Cardiac muscle cell (in vitro differentiated cells and primary cell): ENCODE results near the gene PPHLN1. TPM values are rescaled to one million over a fixed set of nuclear protein-coding genes. Genes with fewer than 3 reads are reported as not detected.

Experiments
- DNase-seq, 2 donors: peaks; one replicate each; pipeline versions ENCODE4 v3.0.0 to v3.0.0-alpha.2; 2010 to 2017; ENCODE audit warnings: low read depth in 1 of 2, low spot score in 1 of 2
- H3K27ac ChIP-seq: fragments of 200-600 bp; sonication (generic); 2 replicates; pipeline ENCODE4 v1.5.1; 2016
- H3K27me3 ChIP-seq: fragments of 200-600 bp; sonication (generic); 2 replicates; pipeline ENCODE4 v1.6.0; 2016; ENCODE audit warnings: control low read depth
- H3K36me3 ChIP-seq: fragments of 200-600 bp; sonication (generic); 2 replicates; pipeline ENCODE4 v1.5.1; 2016; ENCODE audit warnings: control low read depth
- H3K4me1 ChIP-seq: fragments of 200-600 bp; sonication (generic); 2 replicates; pipeline ENCODE4 v1.8.1; 2017; ENCODE audit warnings: low read depth, mild to moderate bottlenecking, mixed run types
- H3K4me3 ChIP-seq: fragments of 200-600 bp; sonication (generic); 2 replicates; pipeline ENCODE4 v1.5.1; 2016; ENCODE audit warnings: mild to moderate bottlenecking
- H3K9me3 ChIP-seq: fragments of 200-600 bp; sonication (generic); 2 replicates; pipeline ENCODE4 v1.5.1; 2017; ENCODE audit warnings: low read depth, mild to moderate bottlenecking, control low read depth
- polyA plus RNA-seq: library from polyadenylated mRNA; unstranded; fragments of >200 nt; fragmentation: Nextera tagmentation; extraction: Ambion mirVana; gene quantifications from 2 replicates; pipeline ENCODE4 v1.2.1, GENCODE V29; 2016
- total RNA-seq: library from RNA; depleted of rRNA; stranded (reverse); fragments of >200 nt; gene quantifications from 2 replicates; pipeline ENCODE4 v1.2.3, GENCODE V29; 2016
- TF ChIP-seq, protein P1 (sequence below): IDR thresholded peaks from 2 replicates; pipeline ENCODE4 v1.5.1; 2012; ENCODE audit warnings: low read depth, mild to moderate bottlenecking, low read length

Gene PPHLN1
- total and polyA plus RNA-seq, 2 experiments from 2014 or later, result 70.6 to 77.6 TPM

DNA sequence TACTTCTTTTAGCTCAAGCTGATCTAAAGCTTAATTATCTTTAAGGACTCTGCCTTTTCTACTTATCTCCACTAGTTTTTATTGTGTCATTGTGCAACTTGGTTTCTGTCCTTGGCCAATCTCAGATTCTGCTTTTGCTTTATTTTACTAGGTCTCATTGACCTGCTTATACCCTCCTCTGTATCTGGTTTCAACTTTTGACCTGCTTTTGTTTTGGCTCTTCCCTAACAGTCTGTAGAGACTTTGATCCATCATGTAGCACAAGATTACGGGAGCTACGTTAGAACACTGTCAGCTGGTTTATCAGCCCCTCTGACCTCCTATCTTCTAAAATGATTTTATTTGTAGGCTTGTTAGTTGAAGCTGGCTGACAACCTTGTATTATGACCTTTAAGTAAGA is 43.7 kb upstream of the PPHLN1 start:
- H3K4me3 ChIP-seq, result no peak overlapping the region
- H3K4me1 ChIP-seq, result peaks cover 15% of the 10 kb centered on the region
- H3K27me3 ChIP-seq, result no peaks in the 10 kb centered on the region
- H3K27ac ChIP-seq, result peak overlapping the region; percentile 83
- H3K36me3 ChIP-seq, result no peaks in the 10 kb centered on the region
- peak in 1 of 2 donors; percentile 6 for DNase-seq
- no peaks in the 10 kb centered on the region for H3K9me3 ChIP-seq
- TF ChIP-seq, protein P1, sequence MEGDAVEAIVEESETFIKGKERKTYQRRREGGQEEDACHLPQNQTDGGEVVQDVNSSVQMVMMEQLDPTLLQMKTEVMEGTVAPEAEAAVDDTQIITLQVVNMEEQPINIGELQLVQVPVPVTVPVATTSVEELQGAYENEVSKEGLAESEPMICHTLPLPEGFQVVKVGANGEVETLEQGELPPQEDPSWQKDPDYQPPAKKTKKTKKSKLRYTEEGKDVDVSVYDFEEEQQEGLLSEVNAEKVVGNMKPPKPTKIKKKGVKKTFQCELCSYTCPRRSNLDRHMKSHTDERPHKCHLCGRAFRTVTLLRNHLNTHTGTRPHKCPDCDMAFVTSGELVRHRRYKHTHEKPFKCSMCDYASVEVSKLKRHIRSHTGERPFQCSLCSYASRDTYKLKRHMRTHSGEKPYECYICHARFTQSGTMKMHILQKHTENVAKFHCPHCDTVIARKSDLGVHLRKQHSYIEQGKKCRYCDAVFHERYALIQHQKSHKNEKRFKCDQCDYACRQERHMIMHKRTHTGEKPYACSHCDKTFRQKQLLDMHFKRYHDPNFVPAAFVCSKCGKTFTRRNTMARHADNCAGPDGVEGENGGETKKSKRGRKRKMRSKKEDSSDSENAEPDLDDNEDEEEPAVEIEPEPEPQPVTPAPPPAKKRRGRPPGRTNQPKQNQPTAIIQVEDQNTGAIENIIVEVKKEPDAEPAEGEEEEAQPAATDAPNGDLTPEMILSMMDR, result no peak

DNA sequence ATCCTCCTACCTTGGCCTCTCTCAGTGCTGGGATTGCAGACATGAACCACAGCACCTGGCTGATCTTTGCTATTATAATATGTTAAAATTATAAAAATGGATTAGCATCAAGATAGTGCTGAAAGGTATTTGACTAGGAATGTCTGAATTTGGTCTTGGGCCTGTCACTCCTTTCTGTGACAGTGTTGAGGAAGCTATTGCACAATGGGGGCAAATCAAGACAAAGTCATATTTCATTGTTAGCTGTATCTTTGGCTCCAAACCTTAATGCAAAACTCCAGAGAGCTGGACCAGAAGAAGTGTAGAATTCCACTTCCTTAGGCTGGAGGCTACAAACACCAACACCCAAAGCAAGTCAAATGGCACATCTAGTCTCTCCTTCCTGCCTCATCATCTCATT is 42.2 kb upstream of the PPHLN1 start:
- H3K4me3 ChIP-seq, result no peak overlapping the region
- no peak overlapping the region for H3K27ac ChIP-seq
- DNase-seq, result no peak
- H3K4me1 ChIP-seq, result peaks cover 15% of the 10 kb centered on the region
- no peaks in the 10 kb centered on the region for H3K36me3 ChIP-seq
- TF ChIP-seq, protein P1, result no peak
- H3K9me3 ChIP-seq, result no peaks in the 10 kb centered on the region
- H3K27me3 ChIP-seq, result no peaks in the 10 kb centered on the region

DNA sequence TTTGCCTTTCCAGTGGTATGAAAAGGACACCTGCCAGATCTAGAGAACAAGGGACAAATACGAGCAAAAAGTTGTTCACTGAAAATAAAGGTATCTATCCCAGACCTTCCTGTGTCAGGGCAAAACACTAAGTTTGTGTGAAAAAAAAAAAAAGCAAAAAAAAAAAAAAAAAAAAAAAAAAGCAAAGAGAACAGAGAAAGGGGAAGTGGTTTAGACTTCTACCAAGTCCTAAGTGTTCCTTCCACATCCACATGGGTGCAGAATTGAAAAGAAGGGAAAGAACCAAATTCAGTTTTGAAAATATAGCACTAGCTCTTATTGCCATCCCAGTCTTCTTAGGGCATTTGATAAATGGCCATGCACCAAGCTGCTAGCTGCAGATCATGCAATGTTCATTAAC is 41.8 kb upstream of the PPHLN1 start:
- Histone ChIP-seq H3K4me3 (no peak overlapping the region), H3K27ac (no peak overlapping the region), H3K36me3 (no peaks in the 10 kb centered on the region), H3K9me3 (no peaks in the 10 kb centered on the region), H3K4me1 (peaks cover 15% of the 10 kb centered on the region), H3K27me3 (no peaks in the 10 kb centered on the region)
- DNase-seq, result no peak
- TF ChIP-seq, protein P1, result no peak

DNA sequence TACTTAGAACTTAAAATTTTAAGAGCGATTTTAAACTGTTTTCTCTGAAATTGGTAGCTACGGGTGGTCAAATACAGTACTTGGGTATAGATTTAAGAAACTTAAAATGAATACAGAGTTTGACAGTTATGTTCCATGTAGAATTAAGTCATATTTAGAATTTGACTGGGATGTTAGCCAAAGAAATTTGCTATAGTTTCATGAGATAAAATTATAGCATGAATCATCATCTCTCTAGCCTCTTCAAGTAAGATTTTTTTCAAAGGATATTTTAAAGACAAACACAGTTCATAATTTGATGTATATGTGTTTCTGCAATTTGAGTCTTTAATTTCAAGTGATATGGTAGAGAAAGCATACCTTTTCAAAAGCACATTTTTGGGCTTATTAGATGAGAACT is 41.1 kb upstream of the PPHLN1 start:
- Histone ChIP-seq H3K9me3 (no peaks in the 10 kb centered on the region), H3K36me3 (no peaks in the 10 kb centered on the region), H3K4me1 (peaks cover 15% of the 10 kb centered on the region), H3K4me3 (no peak overlapping the region), H3K27me3 (no peaks in the 10 kb centered on the region), H3K27ac (no peak overlapping the region)
- TF ChIP-seq, protein P1, result no peak
- DNase-seq, result peak in 1 of 2 donors; percentile 50

DNA sequence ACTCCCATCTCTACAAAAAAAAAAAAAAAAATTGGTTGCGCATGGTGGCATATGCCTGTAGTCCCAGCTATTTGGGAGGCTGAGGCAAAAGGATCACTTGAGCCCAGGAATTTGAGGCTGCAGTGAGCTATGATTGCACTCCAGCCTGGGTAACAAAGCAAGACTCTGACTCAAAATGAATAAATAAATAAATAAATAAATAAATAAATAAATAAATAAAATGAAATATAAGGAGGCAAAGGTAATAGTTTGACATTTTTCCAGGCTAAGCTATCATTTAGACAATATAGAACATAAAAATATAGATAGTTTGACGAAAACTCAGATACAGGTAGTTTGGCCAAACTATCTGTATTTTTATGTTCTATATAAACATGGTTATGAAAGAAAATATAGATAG is 40.5 kb upstream of the PPHLN1 start:
- DNase-seq, result no peak
- Histone ChIP-seq H3K36me3 (no peaks in the 10 kb centered on the region), H3K4me3 (no peak overlapping the region), H3K27me3 (no peaks in the 10 kb centered on the region), H3K4me1 (peaks cover 15% of the 10 kb centered on the region), H3K27ac (no peak overlapping the region), H3K9me3 (no peaks in the 10 kb centered on the region)
- TF ChIP-seq, protein P1, result no peak

DNA sequence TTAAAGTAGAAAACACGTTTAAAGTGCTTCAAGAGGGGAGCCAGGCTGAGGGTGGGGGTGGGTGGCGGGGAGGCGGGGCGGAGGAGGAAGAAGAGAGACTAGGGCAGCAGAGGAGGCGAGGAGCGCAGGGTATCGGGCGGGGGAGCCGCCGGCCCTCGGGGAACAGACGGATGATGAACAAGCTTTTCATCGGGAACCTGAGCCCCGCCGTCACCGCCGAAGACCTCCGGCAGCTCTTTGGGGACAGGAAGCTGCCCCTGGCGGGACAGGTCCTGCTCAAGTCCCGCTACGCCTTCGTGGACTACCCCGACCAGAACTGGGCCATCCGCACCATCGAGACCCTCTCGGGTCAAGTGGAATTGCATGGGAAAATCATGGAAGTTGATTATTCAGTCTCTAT is 39.2 kb upstream of the PPHLN1 start:
- Histone ChIP-seq H3K27ac (no peak overlapping the region), H3K4me1 (peaks cover 12% of the 10 kb centered on the region), H3K4me3 (no peak overlapping the region), H3K27me3 (no peaks in the 10 kb centered on the region), H3K36me3 (no peaks in the 10 kb centered on the region), H3K9me3 (no peaks in the 10 kb centered on the region)
- TF ChIP-seq, protein P1, result no peak
- DNase-seq, result no peak
